H9 (cell line): Measurements from ENCODE around the gene NCKAP5. TPM values are rescaled to one million over a fixed set of nuclear protein-coding genes. Genes with fewer than 3 reads are reported as not detected.

ENCODE experiments used
- DNase-seq: peaks from one replicate; pipeline ENCODE4 v3.0.0-alpha.2; 2017
- H2AFZ ChIP-seq: one replicate; pipeline ENCODE4 v1.6.1; 2013; ENCODE audit warnings: mild to moderate bottlenecking, low read length, control low read depth, moderate library complexity
- H2AK5ac ChIP-seq: 2 replicates; pipeline ENCODE4 v1.6.1; 2013; ENCODE audit warnings: low read length, control low read depth, mixed read lengths; ENCODE audit not compliant: insufficient read length
- H2BK120ac ChIP-seq: one replicate; pipeline ENCODE4 v1.6.1; 2013; ENCODE audit warnings: low read depth, mild to moderate bottlenecking, low read length, control low read depth, inconsistent platforms; ENCODE audit not compliant: poor library complexity, severe bottlenecking
- H2BK12ac ChIP-seq: 2 replicates; pipeline ENCODE4 v1.6.1; 2013; ENCODE audit warnings: low read length, control low read depth, mixed read lengths, low read depth; ENCODE audit not compliant: insufficient read length
- H2BK15ac ChIP-seq: 2 replicates; pipeline ENCODE4 v1.6.1; 2013; ENCODE audit warnings: low read depth, low read length, control low read depth
- H2BK20ac ChIP-seq: one replicate; pipeline ENCODE4 v1.6.1; 2013; ENCODE audit warnings: low read depth, mild to moderate bottlenecking, low read length, control low read depth, inconsistent platforms; ENCODE audit not compliant: poor library complexity, severe bottlenecking
- H2BK5ac ChIP-seq: 2 replicates; pipeline ENCODE4 v1.6.1; 2013; ENCODE audit warnings: low read length, control low read depth, mixed read lengths; ENCODE audit not compliant: insufficient read length
- H3K14ac ChIP-seq: 2 replicates; pipeline ENCODE4 v1.6.1; 2013; ENCODE audit warnings: low read length, control low read depth; ENCODE audit not compliant: insufficient read depth
- H3K18ac ChIP-seq: 2 replicates; pipeline ENCODE4 v1.6.1; 2013; ENCODE audit warnings: low read depth, mild to moderate bottlenecking, mixed read lengths, low read length, control low read depth; ENCODE audit not compliant: insufficient read length
- H3K23ac ChIP-seq: 2 replicates; pipeline ENCODE4 v1.6.1; 2013; ENCODE audit warnings: low read length, control low read depth, mixed read lengths, low read depth; ENCODE audit not compliant: insufficient read length
- H3K23me2 ChIP-seq: 2 replicates; pipeline ENCODE4 v1.6.1; 2013; ENCODE audit warnings: low read depth, mild to moderate bottlenecking, mixed read lengths, low read length, control low read depth; ENCODE audit not compliant: insufficient read length, poor library complexity, severe bottlenecking
- H3K27ac ChIP-seq: 2 replicates; pipeline ENCODE4 v1.5.1; 2013; ENCODE audit warnings: low read length, control low read depth, mixed read lengths, low read depth; ENCODE audit not compliant: insufficient read length
- H3K27me3 ChIP-seq: 2 replicates; pipeline ENCODE4 v1.6.1; 2013; ENCODE audit warnings: low read length, control low read depth, inconsistent platforms; ENCODE audit not compliant: insufficient read depth
- H3K4ac ChIP-seq: 2 replicates; pipeline ENCODE4 v1.6.1; 2013; ENCODE audit warnings: low read depth, mild to moderate bottlenecking, control low read depth, inconsistent platforms, low read length, moderate library complexity
- H3K4me1 ChIP-seq: 2 replicates; pipeline ENCODE4 v1.6.1; 2013; ENCODE audit warnings: low read length, control low read depth, inconsistent platforms; ENCODE audit not compliant: insufficient read depth
- H3K4me2 ChIP-seq: 2 replicates; pipeline ENCODE4 v1.6.1; 2013; ENCODE audit warnings: low read length, control low read depth, mixed read lengths; ENCODE audit not compliant: insufficient read length, insufficient read depth
- H3K56ac ChIP-seq: 2 replicates; pipeline ENCODE4 v1.6.1; 2013; ENCODE audit warnings: low read depth, mild to moderate bottlenecking, mixed read lengths, low read length, control low read depth; ENCODE audit not compliant: insufficient read length
- H3K79me1 ChIP-seq: 2 replicates; pipeline ENCODE4 v1.6.1; 2013; ENCODE audit warnings: low read depth, mild to moderate bottlenecking, moderate library complexity, low read length, control low read depth, inconsistent platforms; ENCODE audit not compliant: insufficient read depth, poor library complexity, severe bottlenecking
- H3K79me2 ChIP-seq: 2 replicates; pipeline ENCODE4 v1.6.1; 2013; ENCODE audit warnings: low read length, control low read depth, inconsistent platforms; ENCODE audit not compliant: insufficient read depth
- H3K9ac ChIP-seq: 2 replicates; pipeline ENCODE4 v1.6.1; 2013; ENCODE audit warnings: low read length, control low read depth, mixed read lengths; ENCODE audit not compliant: insufficient read length; ENCODE audit errors: extremely low read depth
- H3K9me3 ChIP-seq: one replicate; pipeline ENCODE4 v1.6.1; 2013; ENCODE audit warnings: low read depth, low read length, inconsistent platforms; ENCODE audit not compliant: control insufficient read depth
- H3T11ph ChIP-seq: one replicate; pipeline ENCODE4 v1.6.1; 2013; ENCODE audit warnings: mild to moderate bottlenecking, low read length, control low read depth, inconsistent platforms
- H4K20me1 ChIP-seq: one replicate; pipeline ENCODE4 v1.6.1; 2013; ENCODE audit not compliant: control insufficient read depth, insufficient read length, insufficient read depth
- H4K5ac ChIP-seq: 2 replicates; pipeline ENCODE4 v1.6.1; 2013; ENCODE audit warnings: low read depth, mild to moderate bottlenecking, mixed read lengths, low read length, control low read depth; ENCODE audit not compliant: insufficient read length
- H4K8ac ChIP-seq: replicated peaks from 2 replicates; pipeline ENCODE4 v1.6.1; 2013; ENCODE audit warnings: low read length, control low read depth, mixed read lengths, low read depth; ENCODE audit not compliant: insufficient read length
- H4K91ac ChIP-seq: 2 replicates; pipeline ENCODE4 v1.6.1; 2013; ENCODE audit warnings: low read depth, mild to moderate bottlenecking, moderate library complexity, mixed read lengths, low read length, control low read depth; ENCODE audit not compliant: insufficient read length
- H3K27ac Mint-ChIP-seq, 3 experiments: 2 replicates in 2 of 3; 3 replicates in 1 of 3; pipeline ENCODE4 v1.8.0; 2020 to 2021; ENCODE audit warnings: mixed read lengths in 3 of 3, mild to moderate bottlenecking in 1 of 3, moderate library complexity in 1 of 3
- H3K27me3 Mint-ChIP-seq: 2 replicates; pipeline ENCODE4 v1.8.0; 2021; ENCODE audit warnings: low read depth, mild to moderate bottlenecking, moderate library complexity, mixed read lengths
- H3K36me3 Mint-ChIP-seq, 3 experiments: 2 replicates in 2 of 3; 3 replicates in 1 of 3; pipeline ENCODE4 v1.8.0; 2020 to 2021; ENCODE audit warnings: low read depth in 3 of 3, mixed read lengths in 3 of 3; ENCODE audit not compliant: insufficient read depth in 1 of 3
- H3K4me1 Mint-ChIP-seq, 2 experiments: 2 replicates each; pipeline ENCODE4 v1.8.0; 2020; ENCODE audit warnings: mixed read lengths in 2 of 2
- H3K4me3 Mint-ChIP-seq, 2 experiments: 2 replicates in 1 of 2; 3 replicates in 1 of 2; pipeline ENCODE4 v1.8.0; 2020 to 2021; ENCODE audit warnings: mild to moderate bottlenecking in 2 of 2, mixed read lengths in 2 of 2, moderate library complexity in 1 of 2
- H3K9me3 Mint-ChIP-seq, 2 experiments: 2 replicates in 1 of 2; 3 replicates in 1 of 2; pipeline ENCODE4 v1.8.0; 2020; ENCODE audit warnings: mild to moderate bottlenecking in 2 of 2, mixed read lengths in 2 of 2, moderate library complexity in 1 of 2
- CTCF ChIP-seq: fragments of 200-600 bp; sonication (generic); conservative IDR thresholded peaks from 3 replicates; pipeline ENCODE4 v1.8.0; 2021; ENCODE audit warnings: antibody characterized with exemption, mild to moderate bottlenecking
- total RNA-seq: library from RNA; stranded (reverse); gene quantifications from 2 replicates; pipeline ENCODE4 v1.2.1, GENCODE V29; 2021

The NCKAP5 gene
- total RNA-seq, 1 experiment from 2014 or later: 0.26 TPM

GRCh38 chr2:133530645-133531044, 37.6 kb downstream of the NCKAP5 start:
- no peak overlapping the region for H2AFZ ChIP-seq
- no peak for DNase-seq
- no peak overlapping the region for H3K27ac Mint-ChIP-seq
- no peaks in the 10 kb centered on the region for H3K79me2 ChIP-seq
- H3K23me2 ChIP-seq: no peaks in the 10 kb centered on the region
- H2BK120ac ChIP-seq: no peak overlapping the region
- no peak overlapping the region for H3K14ac ChIP-seq
- H3K4me1 Mint-ChIP-seq: no peaks in the 10 kb centered on the region
- no peak overlapping the region for H4K5ac ChIP-seq
- no peak overlapping the region for H2BK5ac ChIP-seq
- H3K36me3 Mint-ChIP-seq: no peaks in the 10 kb centered on the region
- no peak overlapping the region for H4K91ac ChIP-seq
- no peak overlapping the region for H3K4me3 Mint-ChIP-seq
- no peak overlapping the region for H3K23ac ChIP-seq
- no peak overlapping the region for H3K18ac ChIP-seq
- no peaks in the 10 kb centered on the region for H4K20me1 ChIP-seq
- no peaks in the 10 kb centered on the region for H3K79me1 ChIP-seq
- no peak overlapping the region for H3K27ac ChIP-seq
- no peak overlapping the region for H3K4ac ChIP-seq
- H2BK15ac ChIP-seq: no peak overlapping the region
- H3K9ac ChIP-seq: no peak overlapping the region
- H3K4me1 ChIP-seq: no peaks in the 10 kb centered on the region
- H3T11ph ChIP-seq: no peak overlapping the region
- H3K27me3 ChIP-seq: no peaks in the 10 kb centered on the region; the same call in 1 of the 2 replicates
- no peak overlapping the region for H4K8ac ChIP-seq
- H2BK12ac ChIP-seq: no peak overlapping the region
- H3K9me3 ChIP-seq: no peaks in the 10 kb centered on the region
- H2AK5ac ChIP-seq: no peak overlapping the region
- H3K27me3 Mint-ChIP-seq: peaks cover 15% of the 10 kb centered on the region
- H3K56ac ChIP-seq: no peak overlapping the region
- no peak overlapping the region for H3K4me2 ChIP-seq
- no peak overlapping the region for H2BK20ac ChIP-seq
- no peak for TF ChIP-seq CTCF
- no peaks in the 10 kb centered on the region for H3K9me3 Mint-ChIP-seq
